Kidney (tissue), 14 donors: Measurements from ENCODE around the gene MRPL18. TPM values are rescaled to one million over a fixed set of nuclear protein-coding genes. Genes with fewer than 3 reads are reported as not detected.

Experiments
- DNase-seq, 5 donors: peaks; one replicate each; pipeline ENCODE4 v3.0.0-alpha.2; 2013 to 2020
- FAIRE-seq: peaks from 2 replicates; lab custom pipeline; 2012; peaks lifted over from hg19 to GRCh38; lab: Jason Lieb, UNC
- H3K27ac ChIP-seq, 2 donors: one replicate each; pipeline ENCODE4 v1.7.0; 2013; ENCODE audit warnings: low read depth in 2 of 2, low read length in 2 of 2, inconsistent platforms in 1 of 2
- H3K27me3 ChIP-seq: one replicate; pipeline ENCODE4 v1.7.1; 2013; ENCODE audit warnings: low read length, inconsistent platforms; ENCODE audit not compliant: control insufficient read depth, insufficient read depth
- H3K36me3 ChIP-seq, 3 donors: one replicate each; pipeline versions ENCODE4 v1.7.0 to v1.7.1; 2013; ENCODE audit warnings: low read length in 3 of 3, control low read depth in 1 of 3, inconsistent platforms in 1 of 3; ENCODE audit not compliant: insufficient read depth in 3 of 3, control insufficient read depth in 2 of 3
- H3K4me1 ChIP-seq, 3 donors: one replicate each; pipeline versions ENCODE4 v1.7.0 to v1.7.1; 2013; ENCODE audit warnings: low read length in 3 of 3, inconsistent platforms in 1 of 3, low read depth in 1 of 3; ENCODE audit not compliant: control insufficient read depth in 2 of 3, insufficient read depth in 2 of 3
- H3K4me3 ChIP-seq, 3 donors: one replicate each; pipeline versions ENCODE4 v1.7.0 to v1.8.1; 2013; ENCODE audit warnings: low read length in 3 of 3, control low read depth in 1 of 3, inconsistent platforms in 1 of 3
- H3K9ac ChIP-seq, 3 donors: one replicate each; pipeline versions ENCODE4 v1.7.0 to v1.7.1; 2013; ENCODE audit warnings: low read length in 3 of 3, control low read depth in 1 of 3, inconsistent platforms in 1 of 3
- H3K9me3 ChIP-seq, 3 donors: one replicate each; pipeline versions ENCODE4 v1.7.0 to v1.7.1; 2013; ENCODE audit warnings: low read length in 3 of 3, control low read depth in 1 of 3, inconsistent platforms in 1 of 3; ENCODE audit not compliant: control insufficient read depth in 2 of 3, insufficient read depth in 1 of 3
- intact Hi-C: fragments of 100-400 bp; cut with DNase I; formaldehyde crosslinking; loops from one replicate; pipeline ENCODE4 v1.11.1; 2022
- polyA plus RNA-seq: library from polyadenylated mRNA; stranded (reverse); fragments of 350-450 nt; fragmentation: Illumina TruSeq; extraction: RNeasy Lipid Tissue Mini Kit (QIAGEN cat#74804); gene quantifications from one replicate; pipeline ENCODE4 v1.2.3, GENCODE V29; 2014; ENCODE audit warnings: low read depth, low replicate concordance; ENCODE audit not compliant: insufficient read depth
- total RNA-seq: library from RNA; stranded (reverse); fragmentation: NEBNext Ultra II Directional; extraction: Animal tissue kit (Norgen Biotek cat#: 25700); gene quantifications from one replicate; pipeline ENCODE4 v1.2.1, GENCODE V29; 2021
- TF ChIP-seq, protein P1 (sequence below): IDR thresholded peaks from 3 replicates; pipeline ENCODE4 v1.5.1; 2012; ENCODE audit warnings: mild to moderate bottlenecking, moderate library complexity, borderline replicate concordance; ENCODE audit not compliant: insufficient read depth; ENCODE audit errors: extremely low read depth
- donor health status: control.
- donor health status: control.
- donor health status: control.
- donor health status: control.
- donor health status: control.
- donor health status: DM: yes; HTN: yes; CAD: no.
- donor health status: Normal renal cell carcinoma (clear cell type).

MRPL18 gene
- total and polyA plus RNA-seq, 2 donors from 2014 or later = 56.7 to 87.2 TPM

DNA sequence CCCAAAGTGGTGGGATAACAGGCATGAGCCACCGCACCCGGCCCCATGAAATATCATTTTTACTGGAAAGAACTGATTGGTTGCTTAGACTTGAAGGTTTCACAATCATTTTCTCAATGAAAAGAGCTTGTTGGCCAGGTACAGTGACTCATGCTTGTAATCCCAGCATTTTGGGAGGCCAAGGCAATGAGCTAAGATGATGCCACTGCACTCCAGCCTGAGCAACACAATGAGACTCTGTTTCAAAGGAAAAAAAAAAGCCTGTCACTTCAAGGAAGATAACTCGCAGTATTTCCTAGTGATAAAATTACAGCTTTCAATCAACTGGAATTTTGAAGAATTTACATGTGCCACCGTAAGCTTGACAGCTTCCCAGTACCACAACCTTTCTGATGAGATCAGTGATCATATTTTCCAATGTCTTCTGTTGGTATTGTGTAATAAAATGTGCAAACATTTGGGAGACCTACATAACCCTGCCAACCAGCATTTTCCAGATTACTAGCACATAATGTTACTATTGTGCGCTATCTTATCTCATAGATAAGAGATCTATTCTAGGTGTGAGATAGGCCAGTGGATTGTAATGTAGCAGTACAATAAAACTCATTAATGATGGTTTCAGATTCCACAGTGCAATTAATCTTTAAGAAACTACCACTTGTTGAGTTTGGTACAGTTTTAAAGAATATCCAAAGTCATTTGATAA, 17.0 kb downstream of the MRPL18 start:
- intact Hi-C loops = no loop called here
- Histone ChIP-seq H3K9ac (no peak overlapping the region), H3K4me1 (no peaks in the 10 kb centered on the region), H3K27me3 (no peaks in the 10 kb centered on the region), H3K27ac (no peak overlapping the region), H3K4me3 (no peak overlapping the region), H3K9me3 (no peaks in the 10 kb centered on the region), H3K36me3 (no peaks in the 10 kb centered on the region)
- FAIRE-seq (no peak), DNase-seq (no peak)
- TF ChIP-seq, protein P1, sequence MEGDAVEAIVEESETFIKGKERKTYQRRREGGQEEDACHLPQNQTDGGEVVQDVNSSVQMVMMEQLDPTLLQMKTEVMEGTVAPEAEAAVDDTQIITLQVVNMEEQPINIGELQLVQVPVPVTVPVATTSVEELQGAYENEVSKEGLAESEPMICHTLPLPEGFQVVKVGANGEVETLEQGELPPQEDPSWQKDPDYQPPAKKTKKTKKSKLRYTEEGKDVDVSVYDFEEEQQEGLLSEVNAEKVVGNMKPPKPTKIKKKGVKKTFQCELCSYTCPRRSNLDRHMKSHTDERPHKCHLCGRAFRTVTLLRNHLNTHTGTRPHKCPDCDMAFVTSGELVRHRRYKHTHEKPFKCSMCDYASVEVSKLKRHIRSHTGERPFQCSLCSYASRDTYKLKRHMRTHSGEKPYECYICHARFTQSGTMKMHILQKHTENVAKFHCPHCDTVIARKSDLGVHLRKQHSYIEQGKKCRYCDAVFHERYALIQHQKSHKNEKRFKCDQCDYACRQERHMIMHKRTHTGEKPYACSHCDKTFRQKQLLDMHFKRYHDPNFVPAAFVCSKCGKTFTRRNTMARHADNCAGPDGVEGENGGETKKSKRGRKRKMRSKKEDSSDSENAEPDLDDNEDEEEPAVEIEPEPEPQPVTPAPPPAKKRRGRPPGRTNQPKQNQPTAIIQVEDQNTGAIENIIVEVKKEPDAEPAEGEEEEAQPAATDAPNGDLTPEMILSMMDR = no peak

DNA sequence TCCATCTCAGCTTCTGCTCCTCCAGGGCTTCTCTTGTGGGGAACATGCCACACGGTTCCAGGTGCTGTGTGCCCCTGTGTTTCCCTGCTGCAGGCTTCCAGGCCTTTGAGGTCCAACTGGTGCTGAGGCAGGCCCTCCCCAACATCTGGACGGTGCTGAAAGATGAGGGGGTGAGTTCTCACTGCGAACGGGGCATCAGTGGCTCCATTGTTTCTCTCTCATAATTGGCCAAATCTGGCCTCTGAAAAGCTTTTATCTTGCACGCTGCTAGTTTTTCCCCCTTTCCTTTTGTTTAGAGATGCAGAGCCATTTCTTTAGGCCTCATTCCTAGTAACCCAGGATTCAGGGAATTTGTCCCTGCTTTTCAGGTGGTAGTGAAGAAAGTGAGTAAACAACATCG, 18.4 kb downstream of the MRPL18 start:
- FAIRE-seq = no peak

DNA sequence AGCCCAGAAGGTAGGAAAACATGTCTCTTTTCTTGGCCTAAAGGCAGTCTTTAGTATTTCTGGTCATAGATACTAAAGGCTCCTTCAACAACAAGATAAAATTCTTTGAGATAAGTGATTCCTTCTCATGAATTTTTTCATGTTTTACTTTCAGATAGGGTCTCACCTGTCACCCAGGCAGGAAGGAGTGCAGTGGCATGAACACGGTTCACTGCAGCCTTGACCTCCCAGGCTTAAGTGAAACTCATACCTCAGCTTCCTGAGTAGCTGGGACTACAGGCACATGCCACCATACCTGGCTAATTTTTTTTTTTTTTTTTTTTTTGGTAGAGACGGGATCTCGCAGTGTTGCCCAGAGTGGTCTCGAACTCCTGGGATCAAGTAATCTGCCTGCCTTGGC, 18.9 kb downstream of the MRPL18 start:
- Histone ChIP-seq H3K27ac (no peak overlapping the region), H3K36me3 (no peaks in the 10 kb centered on the region), H3K9ac (no peak overlapping the region), H3K27me3 (no peaks in the 10 kb centered on the region), H3K4me3 (no peak overlapping the region), H3K4me1 (no peaks in the 10 kb centered on the region), H3K9me3 (no peaks in the 10 kb centered on the region)
- DNase-seq (no peak), FAIRE-seq (no peak)
- TF ChIP-seq, protein P1 = no peak
- intact Hi-C loops = no loop called here

More for the DNA sequence above, 18.4 kb downstream of the MRPL18 start:
- no peaks in the 10 kb centered on the region for H3K27me3 ChIP-seq
- H3K4me3 ChIP-seq = no peak overlapping the region
- no peak overlapping the region for H3K27ac ChIP-seq
- no peaks in the 10 kb centered on the region for H3K9me3 ChIP-seq
- no peak for DNase-seq
- TF ChIP-seq, protein P1 = no peak
- H3K36me3 ChIP-seq = no peaks in the 10 kb centered on the region
- no peak overlapping the region for H3K9ac ChIP-seq
- no peaks in the 10 kb centered on the region for H3K4me1 ChIP-seq
- intact Hi-C loops = no loop called here
